ENCODE measurements around the gene FAM98C. TPM values are rescaled to one million over a fixed set of nuclear protein-coding genes. Genes with fewer than 3 reads are reported as not detected.

Gene FAM98C
- polyA plus RNA-seq, 1 donor (not counting 4 experiments of a cell fraction or from before 2014, with no cell fraction given): 5.8 TPM

DNA sequence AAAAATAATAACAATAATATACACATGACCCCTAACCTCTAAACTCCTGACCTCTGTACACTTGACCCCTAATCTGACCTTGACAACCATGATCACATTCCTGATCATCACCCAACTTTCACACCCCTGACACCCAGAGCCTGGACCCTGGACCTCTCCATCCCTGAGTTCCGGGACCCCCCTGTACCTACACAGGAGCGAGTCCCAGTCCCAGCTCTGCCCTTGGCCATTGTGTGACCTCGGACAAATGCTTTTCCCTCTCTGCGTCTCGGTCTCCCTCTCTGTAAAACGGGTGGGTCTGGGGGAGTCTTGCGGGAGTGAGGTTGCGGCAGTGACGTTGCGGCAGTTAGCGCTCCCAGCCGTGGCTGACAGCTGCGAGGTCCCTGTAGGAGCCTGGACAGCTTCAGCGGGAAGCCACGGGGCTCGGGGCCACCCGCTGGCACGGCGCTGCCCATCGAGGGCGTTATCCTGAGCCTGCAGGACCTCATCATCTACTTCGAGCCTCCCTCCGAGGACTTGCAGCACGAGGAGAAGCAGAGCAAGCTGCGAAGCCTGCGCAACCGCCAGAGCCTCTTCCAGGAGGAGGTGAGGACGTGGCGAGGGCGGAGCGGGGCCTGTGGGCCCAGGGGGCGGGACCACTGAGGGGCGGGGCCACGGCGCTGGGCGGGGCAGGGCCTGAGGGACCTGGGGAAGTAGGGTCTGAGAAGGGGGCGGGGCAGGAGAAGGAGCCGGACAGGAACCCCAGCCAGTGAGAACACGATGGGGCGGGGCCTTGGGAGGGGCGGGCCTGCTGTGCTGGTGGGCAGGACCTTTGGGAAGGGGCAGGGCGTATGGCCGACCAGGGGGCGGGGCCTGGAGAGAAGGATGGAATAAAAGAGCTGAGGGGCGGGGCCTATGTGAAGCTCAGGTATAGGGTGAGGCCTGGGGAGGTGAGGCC lies 49.8 kb downstream of the FAM98C start:
- H3K4me3 ChIP-seq (ENCODE audit: control insufficient read depth in 2 of 3, extremely low read depth in 1 of 3, insufficient read depth in 2 of 3, low read depth in 1 of 3, low read length in 3 of 3): no peak overlapping the region
- H3K9me1 ChIP-seq (ENCODE audit: control insufficient read depth, extremely low read depth, insufficient read depth, low read length): no peaks in the 10 kb centered on the region
- dilution Hi-C loops (cut with MboI; ENCODE audit: extremely low pct_ligation_motif_present, low sequenced_read_pairs): no loop called here
- H3K27me3 ChIP-seq (ENCODE audit: control insufficient read depth, extremely low read depth, insufficient read depth, low read length): no peaks in the 10 kb centered on the region
- no peak overlapping the region for H3K4me2 ChIP-seq (ENCODE audit: control insufficient read depth, extremely low read depth, insufficient read depth, low read depth, low read length)
- H3K9me3 ChIP-seq (ENCODE audit: control insufficient read depth, low read depth, low read length): no peaks in the 10 kb centered on the region
- no peak overlapping the region for H3K9ac ChIP-seq (ENCODE audit: control insufficient read depth, extremely low read depth, insufficient read depth, low read length)
- H3K27ac ChIP-seq (ENCODE audit: control insufficient read depth, insufficient read depth, low read length): no peak overlapping the region
- no peak for FAIRE-seq
- no peaks in the 10 kb centered on the region for H3K36me3 ChIP-seq (ENCODE audit: control insufficient read depth in 2 of 2, extremely low read depth in 1 of 2, insufficient read depth in 2 of 2, low read length in 2 of 2)
- H3K4me1 ChIP-seq (ENCODE audit: control insufficient read depth, extremely low read depth, insufficient read depth, low read length): no peaks in the 10 kb centered on the region
- H4K20me1 ChIP-seq (ENCODE audit: control insufficient read depth, extremely low read depth, insufficient read depth, low read length): no peaks in the 10 kb centered on the region
- TF ChIP-seq EZH2 (IDR thresholded peaks at IDR 0.05; ENCODE audit: low read length): no peak
- TF ChIP-seq, protein P1, sequence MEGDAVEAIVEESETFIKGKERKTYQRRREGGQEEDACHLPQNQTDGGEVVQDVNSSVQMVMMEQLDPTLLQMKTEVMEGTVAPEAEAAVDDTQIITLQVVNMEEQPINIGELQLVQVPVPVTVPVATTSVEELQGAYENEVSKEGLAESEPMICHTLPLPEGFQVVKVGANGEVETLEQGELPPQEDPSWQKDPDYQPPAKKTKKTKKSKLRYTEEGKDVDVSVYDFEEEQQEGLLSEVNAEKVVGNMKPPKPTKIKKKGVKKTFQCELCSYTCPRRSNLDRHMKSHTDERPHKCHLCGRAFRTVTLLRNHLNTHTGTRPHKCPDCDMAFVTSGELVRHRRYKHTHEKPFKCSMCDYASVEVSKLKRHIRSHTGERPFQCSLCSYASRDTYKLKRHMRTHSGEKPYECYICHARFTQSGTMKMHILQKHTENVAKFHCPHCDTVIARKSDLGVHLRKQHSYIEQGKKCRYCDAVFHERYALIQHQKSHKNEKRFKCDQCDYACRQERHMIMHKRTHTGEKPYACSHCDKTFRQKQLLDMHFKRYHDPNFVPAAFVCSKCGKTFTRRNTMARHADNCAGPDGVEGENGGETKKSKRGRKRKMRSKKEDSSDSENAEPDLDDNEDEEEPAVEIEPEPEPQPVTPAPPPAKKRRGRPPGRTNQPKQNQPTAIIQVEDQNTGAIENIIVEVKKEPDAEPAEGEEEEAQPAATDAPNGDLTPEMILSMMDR (optimal IDR thresholded peaks at IDR 0.05 in 1 of 3, IDR thresholded peaks at IDR 0.05 in 1 of 3, conservative IDR thresholded peaks at IDR 0.05 in 1 of 3; ENCODE audit: extremely low read depth in 1 of 3, insufficient read depth in 2 of 3, low read length in 3 of 3): no peak
- no peak overlapping the region for H2AFZ ChIP-seq (ENCODE audit: control insufficient read depth, low read length)
- DNase-seq (ENCODE audit: low read depth, low spot score): no peak
- H3K79me2 ChIP-seq (ENCODE audit: control insufficient read depth, insufficient read depth, low read length): no peaks in the 10 kb centered on the region

DNA sequence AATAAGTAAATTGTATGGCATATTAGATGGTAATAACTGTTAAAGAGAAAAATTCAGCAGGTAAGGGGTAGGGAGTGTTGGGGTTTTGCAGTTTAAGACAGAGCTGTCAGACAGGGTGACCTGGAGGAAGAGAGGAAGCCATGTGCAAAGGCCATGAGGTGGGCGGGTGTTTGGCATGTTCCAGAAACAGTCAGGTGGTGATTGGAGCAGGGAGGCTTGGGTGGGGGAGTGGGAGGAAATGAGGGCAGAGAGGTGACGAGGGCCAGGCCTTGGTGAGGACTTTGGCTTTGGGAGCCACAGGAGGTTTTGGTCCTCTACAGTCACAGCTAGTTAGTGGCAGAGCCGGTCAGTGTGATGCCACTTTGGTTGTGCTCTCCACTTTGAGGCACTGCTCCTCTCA lies 50.7 kb downstream of the FAM98C start:
- Histone ChIP-seq H3K79me2 (ENCODE audit: control insufficient read depth, insufficient read depth, low read length) (no peaks in the 10 kb centered on the region), H3K27ac (ENCODE audit: control insufficient read depth, insufficient read depth, low read length) (no peak overlapping the region), H4K20me1 (ENCODE audit: control insufficient read depth, extremely low read depth, insufficient read depth, low read length) (no peaks in the 10 kb centered on the region), H3K27me3 (ENCODE audit: control insufficient read depth, extremely low read depth, insufficient read depth, low read length) (no peaks in the 10 kb centered on the region), H3K9me3 (ENCODE audit: control insufficient read depth, low read depth, low read length) (no peaks in the 10 kb centered on the region), H3K36me3 (ENCODE audit: control insufficient read depth in 2 of 2, extremely low read depth in 1 of 2, insufficient read depth in 2 of 2, low read length in 2 of 2) (no peaks in the 10 kb centered on the region), H3K9me1 (ENCODE audit: control insufficient read depth, extremely low read depth, insufficient read depth, low read length) (no peaks in the 10 kb centered on the region), H3K4me1 (ENCODE audit: control insufficient read depth, extremely low read depth, insufficient read depth, low read length) (no peaks in the 10 kb centered on the region), H3K9ac (ENCODE audit: control insufficient read depth, extremely low read depth, insufficient read depth, low read length) (no peak overlapping the region), H3K4me2 (ENCODE audit: control insufficient read depth, extremely low read depth, insufficient read depth, low read depth, low read length) (no peak overlapping the region), H3K4me3 (ENCODE audit: control insufficient read depth in 2 of 3, extremely low read depth in 1 of 3, insufficient read depth in 2 of 3, low read depth in 1 of 3, low read length in 3 of 3) (no peak overlapping the region), H2AFZ (ENCODE audit: control insufficient read depth, low read length) (no peak overlapping the region)
- no peak for TF ChIP-seq EZH2 (IDR thresholded peaks at IDR 0.05; ENCODE audit: low read length)
- TF ChIP-seq, protein P1 (optimal IDR thresholded peaks at IDR 0.05 in 1 of 3, IDR thresholded peaks at IDR 0.05 in 1 of 3, conservative IDR thresholded peaks at IDR 0.05 in 1 of 3; ENCODE audit: extremely low read depth in 1 of 3, insufficient read depth in 2 of 3, low read length in 3 of 3): no peak
- FAIRE-seq (no peak), DNase-seq (ENCODE audit: low read depth, low spot score) (no peak)
- dilution Hi-C loops (cut with MboI; ENCODE audit: extremely low pct_ligation_motif_present, low sequenced_read_pairs): no loop called here

Data from keratinocyte (primary cell).